ENCODE results near the gene INTS1.

INTS1 gene

DNA sequence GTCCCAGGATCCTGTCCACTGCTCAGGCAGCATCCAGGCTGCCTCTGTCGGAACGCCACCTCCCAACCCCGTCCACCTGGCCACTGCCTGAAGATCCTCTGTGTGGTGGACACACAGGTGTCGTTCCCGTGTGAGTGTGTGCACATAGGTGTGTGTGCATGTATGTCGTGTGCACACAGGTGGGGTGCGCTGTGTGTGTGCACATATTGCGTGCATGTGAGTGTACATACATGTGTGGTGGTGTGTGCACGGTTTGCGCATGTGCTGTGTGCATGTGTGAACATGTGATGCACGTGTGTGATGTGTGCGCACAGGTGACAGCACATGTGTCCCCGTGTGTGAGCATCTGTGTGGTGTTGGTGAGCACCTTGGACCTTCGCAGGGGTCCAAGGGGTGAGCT, 44.8 kb upstream of the INTS1 start:
- no peak overlapping the region for H3K4me3 ChIP-seq (ENCODE audit: low read length)
- no peak for DNase-seq (ENCODE audit: low read depth)

DNA sequence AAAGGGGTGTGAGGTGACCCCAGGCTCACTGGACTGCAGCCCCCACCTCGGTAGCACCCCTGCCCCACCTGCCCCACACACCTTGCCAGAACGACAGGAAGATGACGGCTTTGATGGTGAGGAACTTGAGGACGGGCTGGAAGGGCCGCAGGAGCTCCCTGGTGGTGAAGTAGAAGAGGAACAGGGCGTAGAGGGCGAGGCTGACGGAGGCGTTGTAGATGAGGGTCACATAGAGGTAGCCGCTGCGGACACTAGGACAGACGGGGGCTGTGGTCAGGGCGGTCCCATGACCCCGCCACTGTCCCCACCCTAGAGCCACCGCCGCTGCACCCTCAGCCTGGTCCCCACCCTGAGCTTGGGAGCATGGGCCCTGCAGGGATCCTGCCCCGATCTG, 44.2 kb upstream of the INTS1 start:
- DNase-seq (ENCODE audit: low read depth): no peak
- H3K4me3 ChIP-seq (ENCODE audit: low read length): no peak overlapping the region
- TF ChIP-seq, protein P1, sequence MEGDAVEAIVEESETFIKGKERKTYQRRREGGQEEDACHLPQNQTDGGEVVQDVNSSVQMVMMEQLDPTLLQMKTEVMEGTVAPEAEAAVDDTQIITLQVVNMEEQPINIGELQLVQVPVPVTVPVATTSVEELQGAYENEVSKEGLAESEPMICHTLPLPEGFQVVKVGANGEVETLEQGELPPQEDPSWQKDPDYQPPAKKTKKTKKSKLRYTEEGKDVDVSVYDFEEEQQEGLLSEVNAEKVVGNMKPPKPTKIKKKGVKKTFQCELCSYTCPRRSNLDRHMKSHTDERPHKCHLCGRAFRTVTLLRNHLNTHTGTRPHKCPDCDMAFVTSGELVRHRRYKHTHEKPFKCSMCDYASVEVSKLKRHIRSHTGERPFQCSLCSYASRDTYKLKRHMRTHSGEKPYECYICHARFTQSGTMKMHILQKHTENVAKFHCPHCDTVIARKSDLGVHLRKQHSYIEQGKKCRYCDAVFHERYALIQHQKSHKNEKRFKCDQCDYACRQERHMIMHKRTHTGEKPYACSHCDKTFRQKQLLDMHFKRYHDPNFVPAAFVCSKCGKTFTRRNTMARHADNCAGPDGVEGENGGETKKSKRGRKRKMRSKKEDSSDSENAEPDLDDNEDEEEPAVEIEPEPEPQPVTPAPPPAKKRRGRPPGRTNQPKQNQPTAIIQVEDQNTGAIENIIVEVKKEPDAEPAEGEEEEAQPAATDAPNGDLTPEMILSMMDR (IDR thresholded peaks at IDR 0.05; ENCODE audit: insufficient read depth, low read depth, low read length, missing control alignments): no peak

More for the DNA sequence above, 44.8 kb upstream of the INTS1 start:
- TF ChIP-seq, protein P1 (IDR thresholded peaks at IDR 0.05; ENCODE audit: insufficient read depth, low read depth, low read length, missing control alignments): no peak

DNA sequence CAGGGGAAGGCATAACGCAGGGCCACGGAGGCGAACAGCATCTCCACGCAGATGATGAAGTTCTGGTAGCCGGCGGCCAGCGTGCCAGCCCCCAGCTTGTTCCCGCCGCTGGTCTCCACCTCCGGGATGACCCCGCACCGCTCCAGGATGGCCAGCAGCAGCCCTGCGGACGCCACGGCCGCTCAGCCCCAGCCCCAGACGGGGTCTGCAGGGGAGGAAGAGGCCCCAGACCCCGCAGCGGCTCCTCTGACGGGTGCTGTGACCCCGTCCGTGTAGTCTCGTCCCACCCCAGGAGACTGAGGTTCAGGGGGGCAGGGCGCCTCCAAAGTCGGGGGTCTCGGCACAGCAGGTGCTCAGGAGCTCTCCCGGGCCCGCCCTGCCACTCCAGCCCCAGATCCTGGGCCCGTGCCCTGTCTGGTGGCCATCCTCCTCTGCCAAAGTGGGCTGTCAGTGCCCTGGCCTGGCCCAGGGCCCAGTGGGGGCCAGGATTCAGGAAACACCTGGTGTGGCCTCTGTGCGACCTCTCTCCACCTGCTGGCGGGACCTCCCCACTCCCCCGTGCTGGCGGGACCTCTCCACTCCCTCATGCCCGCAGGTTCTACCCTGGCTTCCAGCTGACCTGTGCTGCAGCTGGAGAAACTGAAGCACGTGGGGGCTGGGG, 43.7 kb upstream of the INTS1 start:
- DNase-seq (ENCODE audit: low read depth): no peak
- no peak overlapping the region for H3K4me3 ChIP-seq (ENCODE audit: low read length)
- TF ChIP-seq, protein P1 (IDR thresholded peaks at IDR 0.05; ENCODE audit: insufficient read depth, low read depth, low read length, missing control alignments): no peak

DNA sequence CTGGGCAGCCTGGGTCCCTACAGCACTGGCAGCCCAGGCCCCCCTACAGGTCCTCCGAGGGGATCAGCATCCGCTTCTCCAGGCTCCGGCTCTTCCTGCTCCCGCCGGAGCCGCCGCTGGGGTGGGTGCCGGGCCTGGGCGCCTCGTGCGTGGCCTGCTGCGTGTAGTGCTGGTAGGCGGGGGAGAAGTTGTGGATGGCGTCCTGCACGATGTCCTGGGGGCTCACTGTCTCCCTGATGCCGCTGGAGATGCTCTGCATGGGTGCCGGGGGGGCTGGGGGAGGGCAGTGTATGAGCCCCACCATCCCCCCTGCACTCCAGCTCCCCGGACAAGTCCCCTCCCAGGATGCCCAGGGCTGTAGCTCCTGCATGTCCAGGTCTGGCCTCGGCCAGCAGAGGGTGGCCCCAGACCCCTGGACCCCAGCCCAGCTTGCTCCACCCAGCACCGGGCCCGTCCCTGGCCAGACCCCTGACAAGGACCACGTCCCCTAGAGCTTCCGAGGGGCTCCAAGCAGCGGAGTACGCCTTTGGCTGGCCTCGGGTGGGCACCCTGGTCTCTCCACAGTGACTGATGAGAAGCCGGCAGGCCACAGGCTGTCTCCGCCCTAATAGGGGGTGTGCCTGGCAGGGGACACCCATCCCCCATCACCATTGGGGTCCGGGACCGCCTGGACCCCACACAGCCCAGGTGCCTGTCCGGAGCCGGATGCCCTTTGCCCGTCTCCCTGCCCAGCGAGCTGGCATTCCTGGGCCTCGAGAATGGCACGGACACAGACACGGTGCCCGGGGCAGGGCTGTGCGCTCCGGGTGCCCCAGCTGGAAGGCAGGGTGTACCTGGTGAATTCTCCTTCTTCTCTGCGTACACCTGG, 43.0 kb upstream of the INTS1 start:
- no peak overlapping the region for H3K4me3 ChIP-seq (ENCODE audit: low read length)
- TF ChIP-seq, protein P1 (IDR thresholded peaks at IDR 0.05; ENCODE audit: insufficient read depth, low read depth, low read length, missing control alignments): no peak
- DNase-seq (ENCODE audit: low read depth): no peak

DNA sequence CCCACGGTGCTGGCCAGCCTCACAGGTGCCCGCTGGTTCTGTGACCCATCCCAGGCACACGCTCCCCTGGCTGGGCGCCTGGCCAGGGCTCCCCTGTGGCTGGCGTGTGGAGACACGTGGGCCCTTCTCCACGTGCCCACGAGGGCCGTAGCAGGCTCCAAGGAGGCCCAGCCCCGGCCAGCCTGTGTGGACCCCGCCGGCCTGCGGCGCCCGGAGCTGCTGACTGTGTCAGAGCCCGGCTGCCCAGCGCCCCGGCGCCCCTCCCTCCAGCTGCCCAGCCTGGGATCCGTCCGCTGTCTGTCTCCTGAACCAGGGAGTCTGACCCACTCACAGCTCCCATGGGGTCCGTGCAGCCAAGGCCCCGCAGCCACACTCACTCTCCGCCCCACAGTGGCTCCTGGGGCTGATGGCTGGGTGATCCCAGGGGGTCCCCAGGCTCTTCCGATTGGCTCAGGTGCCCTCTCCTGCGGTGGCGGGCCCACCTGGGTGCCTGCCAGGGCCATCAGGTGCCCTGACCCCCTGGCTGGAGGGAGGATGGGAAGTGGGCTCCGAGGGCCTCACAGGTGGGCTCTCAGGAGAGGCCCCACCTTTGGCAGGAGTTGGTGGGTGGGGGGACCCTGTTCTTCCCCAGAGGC, 42.2 kb upstream of the INTS1 start:
- TF ChIP-seq, protein P1 (IDR thresholded peaks at IDR 0.05; ENCODE audit: insufficient read depth, low read depth, low read length, missing control alignments): no peak
- DNase-seq (ENCODE audit: low read depth): no peak
- no peak overlapping the region for H3K4me3 ChIP-seq (ENCODE audit: low read length)

DNA sequence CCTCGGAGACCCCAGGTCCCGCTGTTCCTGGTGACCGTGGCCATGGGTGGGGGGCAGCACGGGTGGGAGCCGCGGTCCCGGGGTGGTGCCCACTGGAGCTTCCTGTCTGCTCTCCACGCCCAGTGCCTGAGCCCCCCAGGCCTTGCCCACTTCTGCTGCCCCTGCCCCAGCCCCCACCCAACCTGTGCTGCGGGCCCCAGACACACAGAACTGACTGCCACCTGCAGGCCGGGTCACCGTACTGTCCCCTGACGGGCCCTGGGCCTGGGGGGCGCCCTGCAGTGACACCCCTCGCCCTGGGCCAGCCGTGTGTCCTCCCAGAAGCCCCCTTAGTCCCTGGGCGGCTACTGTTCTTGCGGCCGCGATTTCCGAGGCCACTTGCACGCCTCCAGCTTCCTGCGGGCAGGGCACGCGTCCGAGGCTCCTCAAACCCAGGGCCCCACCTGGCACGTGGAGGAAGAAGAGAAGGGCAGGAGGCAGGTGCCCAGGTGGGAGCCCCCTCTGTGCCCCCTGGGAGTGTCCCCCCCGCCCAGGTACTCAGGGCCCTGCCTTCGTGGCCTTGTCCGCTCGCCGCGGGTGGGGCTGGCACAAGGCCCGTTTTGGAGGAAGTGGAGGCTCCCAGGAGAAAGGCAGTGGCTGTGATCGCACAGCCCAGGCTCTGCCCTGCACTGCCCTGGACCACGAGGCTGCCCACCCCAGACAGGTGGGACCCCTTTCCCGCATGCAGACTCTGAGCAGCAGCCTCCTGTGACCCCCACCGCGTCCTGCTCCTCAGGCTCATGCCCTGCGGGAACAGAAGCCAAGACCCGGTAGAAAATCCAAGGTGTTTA, 41.4 kb upstream of the INTS1 start:
- TF ChIP-seq, protein P1 (IDR thresholded peaks at IDR 0.05; ENCODE audit: insufficient read depth, low read depth, low read length, missing control alignments): no peak
- DNase-seq (ENCODE audit: low read depth): no peak
- no peak overlapping the region for H3K4me3 ChIP-seq (ENCODE audit: low read length)

Measured in epithelial cell of esophagus (primary cell).